WTC11 (cell line): ENCODE measurements around the gene ZNF282. TPM values are rescaled to one million over a fixed set of nuclear protein-coding genes. Genes with fewer than 3 reads are reported as not detected.
A peak's percentile ranks its signal among the peaks of the same experiment; 100 is the strongest.

Source experiments
- ATAC-seq: fragments of 200-7000 bp; cut with Tn5 transposase; 2 replicates; pipeline ENCODE4 v1.10.0; 2021; ENCODE audit warnings: mild to moderate bottlenecking, moderate library complexity
- CTCF ChIA-PET: fragments of 300-600 bp; sonication (Branson Sonifier 250); formaldehyde crosslinking; loops from one replicate; lab custom pipeline; 2021; ENCODE audit warnings: antibody characterized with exemption; lab: Charles Lee
- POLR2A ChIA-PET: fragments of 350-600 bp; sonication (Branson Sonifier 250); formaldehyde crosslinking; loops from one replicate; lab custom pipeline; 2021; ENCODE audit warnings: antibody characterized with exemption; lab: Charles Lee
- DNase-seq: peaks from one replicate; pipeline ENCODE4 v3.0.0; 2021; ENCODE audit warnings: low spot score
- H3K27ac Mint-ChIP-seq: 2 replicates; pipeline ENCODE4 v1.8.0; 2021; ENCODE audit warnings: mixed read lengths
- H3K27me3 Mint-ChIP-seq: 2 replicates; pipeline ENCODE4 v1.8.0; 2021; ENCODE audit warnings: low read depth, mild to moderate bottlenecking, moderate library complexity, mixed read lengths
- H3K36me3 Mint-ChIP-seq: 2 replicates; pipeline ENCODE4 v1.8.0; 2021; ENCODE audit warnings: mixed read lengths
- H3K4me1 Mint-ChIP-seq: 2 replicates; pipeline ENCODE4 v1.8.0; 2022; ENCODE audit warnings: mixed read lengths
- H3K4me3 Mint-ChIP-seq: 2 replicates; pipeline ENCODE4 v1.8.0; 2021; ENCODE audit warnings: mild to moderate bottlenecking, moderate library complexity, mixed read lengths
- H3K9me3 Mint-ChIP-seq: 2 replicates; pipeline ENCODE4 v1.8.0; 2021; ENCODE audit warnings: mixed read lengths
- CBFB ChIP-seq: sonication (generic); formaldehyde crosslinking; IDR thresholded peaks from 2 replicates; pipeline ENCODE4 v1.8.1; 2022; ENCODE audit warnings: mild to moderate bottlenecking, low read depth, missing genetic modification reagents
- EMX1 ChIP-seq: fragments of 250-450 bp; sonication (Bioruptor Pico); IDR thresholded peaks from 2 replicates; pipeline ENCODE4 v1.8.0; 2021; ENCODE audit warnings: mild to moderate bottlenecking
- FOXJ3 ChIP-seq: sonication (generic); formaldehyde crosslinking; IDR thresholded peaks from 2 replicates; pipeline ENCODE4 v1.9.0; 2021; ENCODE audit warnings: missing genetic modification reagents, mild to moderate bottlenecking, borderline replicate concordance
- GTF2I ChIP-seq: fragments of 250-450 bp; sonication (Bioruptor Pico); conservative IDR thresholded peaks from 2 replicates; pipeline ENCODE4 v1.4.0; 2021; ENCODE audit warnings: mild to moderate bottlenecking
- KAT7 ChIP-seq: sonication (generic); formaldehyde crosslinking; IDR thresholded peaks from 2 replicates; pipeline ENCODE4 v1.8.1; 2023; ENCODE audit warnings: missing genetic modification reagents, mild to moderate bottlenecking, borderline replicate concordance
- NFE2L1 ChIP-seq: sonication (generic); formaldehyde crosslinking; IDR thresholded peaks from 2 replicates; pipeline ENCODE4 v1.8.1; 2023; ENCODE audit warnings: missing genetic modification reagents
- NFYB ChIP-seq: sonication (generic); formaldehyde crosslinking; conservative IDR thresholded peaks from 2 replicates; pipeline ENCODE4 v1.8.0; 2022; ENCODE audit warnings: low read depth, missing genetic modification reagents
- NR1H2 ChIP-seq: sonication (generic); formaldehyde crosslinking; IDR thresholded peaks from 2 replicates; pipeline ENCODE4 v1.9.0; 2021; ENCODE audit warnings: mild to moderate bottlenecking, moderate library complexity, missing genetic modification reagents
- NR2C2 ChIP-seq: sonication (generic); formaldehyde crosslinking; IDR thresholded peaks from 2 replicates; pipeline ENCODE4 v1.8.0; 2022; ENCODE audit warnings: mild to moderate bottlenecking, missing genetic modification reagents
- OVOL2 ChIP-seq: fragments of 250-450 bp; sonication (Bioruptor Pico); IDR thresholded peaks from 2 replicates; pipeline ENCODE4 v1.9.0; 2021; ENCODE audit warnings: mild to moderate bottlenecking, borderline replicate concordance
- PRDM15 ChIP-seq: sonication (generic); formaldehyde crosslinking; IDR thresholded peaks from 2 replicates; pipeline ENCODE4 v1.8.0; 2022; ENCODE audit warnings: missing genetic modification reagents
- RELA ChIP-seq: sonication (generic); formaldehyde crosslinking; IDR thresholded peaks from 2 replicates; pipeline ENCODE4 v1.8.1; 2022; ENCODE audit warnings: missing genetic modification reagents, mild to moderate bottlenecking, borderline replicate concordance
- SMAD3 ChIP-seq: sonication (generic); formaldehyde crosslinking; IDR thresholded peaks from 2 replicates; pipeline ENCODE4 v1.8.0; 2022; ENCODE audit warnings: missing genetic modification reagents, mild to moderate bottlenecking, borderline replicate concordance
- SMAD4 ChIP-seq: sonication (generic); formaldehyde crosslinking; IDR thresholded peaks from 2 replicates; pipeline ENCODE4 v1.8.0; 2022; ENCODE audit warnings: mild to moderate bottlenecking, missing genetic modification reagents
- SP1 ChIP-seq: sonication (generic); formaldehyde crosslinking; conservative IDR thresholded peaks from 2 replicates; pipeline ENCODE4 v1.8.1; 2022; ENCODE audit warnings: missing genetic modification reagents
- TP53 ChIP-seq: sonication (generic); formaldehyde crosslinking; IDR thresholded peaks from 2 replicates; pipeline ENCODE4 v1.8.1; 2023; ENCODE audit warnings: mild to moderate bottlenecking, missing genetic modification reagents
- USF2 ChIP-seq: sonication (generic); formaldehyde crosslinking; IDR thresholded peaks from 2 replicates; pipeline ENCODE4 v1.8.1; 2023; ENCODE audit warnings: mild to moderate bottlenecking, missing genetic modification reagents, moderate library complexity
- ZNF232 ChIP-seq: sonication (generic); formaldehyde crosslinking; IDR thresholded peaks from 2 replicates; pipeline ENCODE4 v1.8.0; 2022; ENCODE audit warnings: mild to moderate bottlenecking, missing genetic modification reagents
- total RNA-seq: library from RNA; stranded (reverse); gene quantifications from 3 replicates; pipeline ENCODE4 v1.2.3, GENCODE V29; 2021
- TF ChIP-seq, protein P1 (sequence below): sonication (generic); formaldehyde crosslinking; IDR thresholded peaks from 2 replicates; pipeline ENCODE4 v1.8.1; 2023; ENCODE audit warnings: mild to moderate bottlenecking, missing genetic modification reagents, moderate library complexity
- TF ChIP-seq, protein P2 (sequence below): sonication (generic); formaldehyde crosslinking; IDR thresholded peaks from 2 replicates; pipeline ENCODE4 v1.8.1; 2023; ENCODE audit warnings: mild to moderate bottlenecking, missing genetic modification reagents, borderline replicate concordance
- TF ChIP-seq, protein P3 (sequence below): fragments of 250-450 bp; sonication (Bioruptor Pico); IDR thresholded peaks from 2 replicates; pipeline ENCODE4 v2.1.2; 2022; ENCODE audit warnings: mild to moderate bottlenecking, moderate library complexity
- TF ChIP-seq, protein P4 (sequence below): sonication (generic); formaldehyde crosslinking; IDR thresholded peaks from 2 replicates; pipeline ENCODE4 v1.8.1; 2022; ENCODE audit warnings: low read depth, missing genetic modification reagents, borderline replicate concordance

The ZNF282 gene
- total RNA-seq, 1 experiment from 2014 or later: 38.5 TPM

GRCh38 chr7:149153346-149153745 lies 42.0 kb upstream of the ZNF282 start:
- ATAC-seq: no peak
- Mint-ChIP-seq H3K27ac (peak overlapping the region; percentile 94), H3K9me3 (peaks cover 6% of the 10 kb centered on the region; the same call in 1 of the 2 replicates), H3K36me3 (peaks cover 59% of the 10 kb centered on the region), H3K4me3 (no peak overlapping the region), H3K4me1 (peaks cover 28% of the 10 kb centered on the region)
- DNase-seq: no peak
- ChIA-PET CTCF (no interaction called here), POLR2A (interaction anchor here (1.2 kb wide), 1 partner anchor 42 kb away, joined by 3 read pairs; the partner anchor contains the start of gene ZNF282)
- no peak for TF ChIP-seq SP1 (CRISPR knock-in tag)
- TF ChIP-seq, protein P1, sequence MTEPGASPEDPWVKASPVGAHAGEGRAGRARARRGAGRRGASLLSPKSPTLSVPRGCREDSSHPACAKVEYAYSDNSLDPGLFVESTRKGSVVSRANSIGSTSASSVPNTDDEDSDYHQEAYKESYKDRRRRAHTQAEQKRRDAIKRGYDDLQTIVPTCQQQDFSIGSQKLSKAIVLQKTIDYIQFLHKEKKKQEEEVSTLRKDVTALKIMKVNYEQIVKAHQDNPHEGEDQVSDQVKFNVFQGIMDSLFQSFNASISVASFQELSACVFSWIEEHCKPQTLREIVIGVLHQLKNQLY (CRISPR knock-in tag): no peak
- TF ChIP-seq PRDM15: no peak
- no peak for TF ChIP-seq SMAD3
- no peak for TF ChIP-seq ZNF232 (CRISPR knock-in tag)
- TF ChIP-seq, all 79 proteins: peak for 0
- no peaks in the 10 kb centered on the region for H3K27me3 Mint-ChIP-seq

DNA sequence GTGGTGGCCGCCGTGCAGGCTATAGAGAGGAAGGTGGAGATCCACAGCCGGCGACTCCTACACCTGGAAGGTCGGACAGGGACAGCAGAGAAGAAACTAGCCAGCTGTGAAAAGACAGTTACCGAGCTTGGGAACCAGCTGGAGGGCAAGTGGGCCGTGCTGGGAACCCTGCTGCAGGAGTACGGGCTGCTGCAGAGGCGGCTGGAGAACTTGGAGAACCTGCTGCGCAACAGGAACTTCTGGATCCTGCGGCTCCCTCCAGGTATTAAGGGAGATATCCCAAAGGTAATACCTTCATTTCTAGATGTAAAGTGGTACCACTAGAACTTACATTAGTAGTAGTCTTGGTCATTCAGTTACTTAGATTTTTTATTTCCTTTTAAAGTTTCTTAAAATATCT lies 41.3 kb upstream of the ZNF282 start:
- ChIA-PET CTCF (no interaction called here), POLR2A (interaction anchor here (0.6 to 1.2 kb wide), 2 partner anchors 34 to 41 kb away, joined by 3 to 4 read pairs; partner anchors contain the start of gene ZNF282)
- Mint-ChIP-seq H3K4me1 (peaks cover 28% of the 10 kb centered on the region), H3K27ac (0 out of 2 replicates have a peak overlapping the region, but pooled peaks have one; percentile 13), H3K36me3 (peaks cover 63% of the 10 kb centered on the region), H3K4me3 (no peak overlapping the region), H3K9me3 (peaks cover 6% of the 10 kb centered on the region; the same call in 1 of the 2 replicates), H3K27me3 (no peaks in the 10 kb centered on the region)
- TF ChIP-seq EMX1 (CRISPR knock-in tag): no peak
- TF ChIP-seq, protein P2, sequence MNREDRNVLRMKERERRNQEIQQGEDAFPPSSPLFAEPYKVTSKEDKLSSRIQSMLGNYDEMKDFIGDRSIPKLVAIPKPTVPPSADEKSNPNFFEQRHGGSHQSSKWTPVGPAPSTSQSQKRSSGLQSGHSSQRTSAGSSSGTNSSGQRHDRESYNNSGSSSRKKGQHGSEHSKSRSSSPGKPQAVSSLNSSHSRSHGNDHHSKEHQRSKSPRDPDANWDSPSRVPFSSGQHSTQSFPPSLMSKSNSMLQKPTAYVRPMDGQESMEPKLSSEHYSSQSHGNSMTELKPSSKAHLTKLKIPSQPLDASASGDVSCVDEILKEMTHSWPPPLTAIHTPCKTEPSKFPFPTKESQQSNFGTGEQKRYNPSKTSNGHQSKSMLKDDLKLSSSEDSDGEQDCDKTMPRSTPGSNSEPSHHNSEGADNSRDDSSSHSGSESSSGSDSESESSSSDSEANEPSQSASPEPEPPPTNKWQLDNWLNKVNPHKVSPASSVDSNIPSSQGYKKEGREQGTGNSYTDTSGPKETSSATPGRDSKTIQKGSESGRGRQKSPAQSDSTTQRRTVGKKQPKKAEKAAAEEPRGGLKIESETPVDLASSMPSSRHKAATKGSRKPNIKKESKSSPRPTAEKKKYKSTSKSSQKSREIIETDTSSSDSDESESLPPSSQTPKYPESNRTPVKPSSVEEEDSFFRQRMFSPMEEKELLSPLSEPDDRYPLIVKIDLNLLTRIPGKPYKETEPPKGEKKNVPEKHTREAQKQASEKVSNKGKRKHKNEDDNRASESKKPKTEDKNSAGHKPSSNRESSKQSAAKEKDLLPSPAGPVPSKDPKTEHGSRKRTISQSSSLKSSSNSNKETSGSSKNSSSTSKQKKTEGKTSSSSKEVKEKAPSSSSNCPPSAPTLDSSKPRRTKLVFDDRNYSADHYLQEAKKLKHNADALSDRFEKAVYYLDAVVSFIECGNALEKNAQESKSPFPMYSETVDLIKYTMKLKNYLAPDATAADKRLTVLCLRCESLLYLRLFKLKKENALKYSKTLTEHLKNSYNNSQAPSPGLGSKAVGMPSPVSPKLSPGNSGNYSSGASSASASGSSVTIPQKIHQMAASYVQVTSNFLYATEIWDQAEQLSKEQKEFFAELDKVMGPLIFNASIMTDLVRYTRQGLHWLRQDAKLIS (CRISPR knock-in tag): no peak
- no peak for TF ChIP-seq USF2 (CRISPR knock-in tag)
- no peak for TF ChIP-seq RELA (CRISPR knock-in tag)
- TF ChIP-seq SMAD4 (CRISPR knock-in tag): no peak
- no peak for TF ChIP-seq NFE2L1 (CRISPR knock-in tag)
- TF ChIP-seq CBFB (CRISPR knock-in tag): no peak
- TF ChIP-seq, protein P3, sequence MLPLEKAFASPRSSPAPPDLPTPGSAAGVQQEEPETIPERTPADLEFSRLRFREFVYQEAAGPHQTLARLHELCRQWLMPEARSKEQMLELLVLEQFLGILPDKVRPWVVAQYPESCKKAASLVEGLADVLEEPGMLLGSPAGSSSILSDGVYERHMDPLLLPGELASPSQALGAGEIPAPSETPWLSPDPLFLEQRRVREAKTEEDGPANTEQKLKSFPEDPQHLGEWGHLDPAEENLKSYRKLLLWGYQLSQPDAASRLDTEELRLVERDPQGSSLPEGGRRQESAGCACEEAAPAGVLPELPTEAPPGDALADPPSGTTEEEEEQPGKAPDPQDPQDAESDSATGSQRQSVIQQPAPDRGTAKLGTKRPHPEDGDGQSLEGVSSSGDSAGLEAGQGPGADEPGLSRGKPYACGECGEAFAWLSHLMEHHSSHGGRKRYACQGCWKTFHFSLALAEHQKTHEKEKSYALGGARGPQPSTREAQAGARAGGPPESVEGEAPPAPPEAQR (CRISPR knock-in tag): no peak
- no peak for TF ChIP-seq OVOL2 (CRISPR knock-in tag)
- no peak for TF ChIP-seq NR1H2
- no peak for TF ChIP-seq NFYB
- TF ChIP-seq, protein P4, sequence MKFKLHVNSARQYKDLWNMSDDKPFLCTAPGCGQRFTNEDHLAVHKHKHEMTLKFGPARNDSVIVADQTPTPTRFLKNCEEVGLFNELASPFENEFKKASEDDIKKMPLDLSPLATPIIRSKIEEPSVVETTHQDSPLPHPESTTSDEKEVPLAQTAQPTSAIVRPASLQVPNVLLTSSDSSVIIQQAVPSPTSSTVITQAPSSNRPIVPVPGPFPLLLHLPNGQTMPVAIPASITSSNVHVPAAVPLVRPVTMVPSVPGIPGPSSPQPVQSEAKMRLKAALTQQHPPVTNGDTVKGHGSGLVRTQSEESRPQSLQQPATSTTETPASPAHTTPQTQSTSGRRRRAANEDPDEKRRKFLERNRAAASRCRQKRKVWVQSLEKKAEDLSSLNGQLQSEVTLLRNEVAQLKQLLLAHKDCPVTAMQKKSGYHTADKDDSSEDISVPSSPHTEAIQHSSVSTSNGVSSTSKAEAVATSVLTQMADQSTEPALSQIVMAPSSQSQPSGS (CRISPR knock-in tag): no peak
- no peak for TF ChIP-seq TP53 (CRISPR knock-in tag)
- TF ChIP-seq KAT7 (CRISPR knock-in tag): no peak
- no peak for TF ChIP-seq NR2C2 (CRISPR knock-in tag)
- TF ChIP-seq FOXJ3: no peak
- TF ChIP-seq GTF2I (CRISPR knock-in tag): no peak
- TF ChIP-seq, protein P1 (CRISPR knock-in tag): no peak
- ATAC-seq (no peak), DNase-seq (no peak)
